H9 (cell line): Measurements from ENCODE around the gene ROBO1. TPM values are rescaled to one million over a fixed set of nuclear protein-coding genes. Genes with fewer than 3 reads are reported as not detected.

Experiments
- DNase-seq: peaks from one replicate; pipeline ENCODE4 v3.0.0-alpha.2; 2017
- H2AFZ ChIP-seq: one replicate; pipeline ENCODE4 v1.6.1; 2013; ENCODE audit warnings: mild to moderate bottlenecking, low read length, control low read depth, moderate library complexity
- H2AK5ac ChIP-seq: 2 replicates; pipeline ENCODE4 v1.6.1; 2013; ENCODE audit warnings: low read length, control low read depth, mixed read lengths; ENCODE audit not compliant: insufficient read length
- H2BK120ac ChIP-seq: one replicate; pipeline ENCODE4 v1.6.1; 2013; ENCODE audit warnings: low read depth, mild to moderate bottlenecking, low read length, control low read depth, inconsistent platforms; ENCODE audit not compliant: poor library complexity, severe bottlenecking
- H2BK12ac ChIP-seq: 2 replicates; pipeline ENCODE4 v1.6.1; 2013; ENCODE audit warnings: low read length, control low read depth, mixed read lengths, low read depth; ENCODE audit not compliant: insufficient read length
- H2BK15ac ChIP-seq: 2 replicates; pipeline ENCODE4 v1.6.1; 2013; ENCODE audit warnings: low read depth, low read length, control low read depth
- H2BK20ac ChIP-seq: one replicate; pipeline ENCODE4 v1.6.1; 2013; ENCODE audit warnings: low read depth, mild to moderate bottlenecking, low read length, control low read depth, inconsistent platforms; ENCODE audit not compliant: poor library complexity, severe bottlenecking
- H2BK5ac ChIP-seq: 2 replicates; pipeline ENCODE4 v1.6.1; 2013; ENCODE audit warnings: low read length, control low read depth, mixed read lengths; ENCODE audit not compliant: insufficient read length
- H3K14ac ChIP-seq: 2 replicates; pipeline ENCODE4 v1.6.1; 2013; ENCODE audit warnings: low read length, control low read depth; ENCODE audit not compliant: insufficient read depth
- H3K18ac ChIP-seq: 2 replicates; pipeline ENCODE4 v1.6.1; 2013; ENCODE audit warnings: low read depth, mild to moderate bottlenecking, mixed read lengths, low read length, control low read depth; ENCODE audit not compliant: insufficient read length
- H3K23ac ChIP-seq: 2 replicates; pipeline ENCODE4 v1.6.1; 2013; ENCODE audit warnings: low read length, control low read depth, mixed read lengths, low read depth; ENCODE audit not compliant: insufficient read length
- H3K23me2 ChIP-seq: 2 replicates; pipeline ENCODE4 v1.6.1; 2013; ENCODE audit warnings: low read depth, mild to moderate bottlenecking, mixed read lengths, low read length, control low read depth; ENCODE audit not compliant: insufficient read length, poor library complexity, severe bottlenecking
- H3K27ac ChIP-seq: 2 replicates; pipeline ENCODE4 v1.5.1; 2013; ENCODE audit warnings: low read length, control low read depth, mixed read lengths, low read depth; ENCODE audit not compliant: insufficient read length
- H3K27me3 ChIP-seq: 2 replicates; pipeline ENCODE4 v1.6.1; 2013; ENCODE audit warnings: low read length, control low read depth, inconsistent platforms; ENCODE audit not compliant: insufficient read depth
- H3K4ac ChIP-seq: 2 replicates; pipeline ENCODE4 v1.6.1; 2013; ENCODE audit warnings: low read depth, mild to moderate bottlenecking, control low read depth, inconsistent platforms, low read length, moderate library complexity
- H3K4me1 ChIP-seq: 2 replicates; pipeline ENCODE4 v1.6.1; 2013; ENCODE audit warnings: low read length, control low read depth, inconsistent platforms; ENCODE audit not compliant: insufficient read depth
- H3K4me2 ChIP-seq: 2 replicates; pipeline ENCODE4 v1.6.1; 2013; ENCODE audit warnings: low read length, control low read depth, mixed read lengths; ENCODE audit not compliant: insufficient read length, insufficient read depth
- H3K56ac ChIP-seq: 2 replicates; pipeline ENCODE4 v1.6.1; 2013; ENCODE audit warnings: low read depth, mild to moderate bottlenecking, mixed read lengths, low read length, control low read depth; ENCODE audit not compliant: insufficient read length
- H3K79me1 ChIP-seq: 2 replicates; pipeline ENCODE4 v1.6.1; 2013; ENCODE audit warnings: low read depth, mild to moderate bottlenecking, moderate library complexity, low read length, control low read depth, inconsistent platforms; ENCODE audit not compliant: insufficient read depth, poor library complexity, severe bottlenecking
- H3K79me2 ChIP-seq: 2 replicates; pipeline ENCODE4 v1.6.1; 2013; ENCODE audit warnings: low read length, control low read depth, inconsistent platforms; ENCODE audit not compliant: insufficient read depth
- H3K9ac ChIP-seq: 2 replicates; pipeline ENCODE4 v1.6.1; 2013; ENCODE audit warnings: low read length, control low read depth, mixed read lengths; ENCODE audit not compliant: insufficient read length; ENCODE audit errors: extremely low read depth
- H3K9me3 ChIP-seq: one replicate; pipeline ENCODE4 v1.6.1; 2013; ENCODE audit warnings: low read depth, low read length, inconsistent platforms; ENCODE audit not compliant: control insufficient read depth
- H3T11ph ChIP-seq: one replicate; pipeline ENCODE4 v1.6.1; 2013; ENCODE audit warnings: mild to moderate bottlenecking, low read length, control low read depth, inconsistent platforms
- H4K20me1 ChIP-seq: one replicate; pipeline ENCODE4 v1.6.1; 2013; ENCODE audit not compliant: control insufficient read depth, insufficient read length, insufficient read depth
- H4K5ac ChIP-seq: 2 replicates; pipeline ENCODE4 v1.6.1; 2013; ENCODE audit warnings: low read depth, mild to moderate bottlenecking, mixed read lengths, low read length, control low read depth; ENCODE audit not compliant: insufficient read length
- H4K8ac ChIP-seq: replicated peaks from 2 replicates; pipeline ENCODE4 v1.6.1; 2013; ENCODE audit warnings: low read length, control low read depth, mixed read lengths, low read depth; ENCODE audit not compliant: insufficient read length
- H4K91ac ChIP-seq: 2 replicates; pipeline ENCODE4 v1.6.1; 2013; ENCODE audit warnings: low read depth, mild to moderate bottlenecking, moderate library complexity, mixed read lengths, low read length, control low read depth; ENCODE audit not compliant: insufficient read length
- H3K27ac Mint-ChIP-seq, 3 experiments: 2 replicates in 2 of 3; 3 replicates in 1 of 3; pipeline ENCODE4 v1.8.0; 2020 to 2021; ENCODE audit warnings: mixed read lengths in 3 of 3, mild to moderate bottlenecking in 1 of 3, moderate library complexity in 1 of 3
- H3K27me3 Mint-ChIP-seq: 2 replicates; pipeline ENCODE4 v1.8.0; 2021; ENCODE audit warnings: low read depth, mild to moderate bottlenecking, moderate library complexity, mixed read lengths
- H3K36me3 Mint-ChIP-seq, 3 experiments: 2 replicates in 2 of 3; 3 replicates in 1 of 3; pipeline ENCODE4 v1.8.0; 2020 to 2021; ENCODE audit warnings: low read depth in 3 of 3, mixed read lengths in 3 of 3; ENCODE audit not compliant: insufficient read depth in 1 of 3
- H3K4me1 Mint-ChIP-seq, 2 experiments: 2 replicates each; pipeline ENCODE4 v1.8.0; 2020; ENCODE audit warnings: mixed read lengths in 2 of 2
- H3K4me3 Mint-ChIP-seq, 2 experiments: 2 replicates in 1 of 2; 3 replicates in 1 of 2; pipeline ENCODE4 v1.8.0; 2020 to 2021; ENCODE audit warnings: mild to moderate bottlenecking in 2 of 2, mixed read lengths in 2 of 2, moderate library complexity in 1 of 2
- H3K9me3 Mint-ChIP-seq, 2 experiments: 2 replicates in 1 of 2; 3 replicates in 1 of 2; pipeline ENCODE4 v1.8.0; 2020; ENCODE audit warnings: mild to moderate bottlenecking in 2 of 2, mixed read lengths in 2 of 2, moderate library complexity in 1 of 2
- CTCF ChIP-seq: fragments of 200-600 bp; sonication (generic); conservative IDR thresholded peaks from 3 replicates; pipeline ENCODE4 v1.8.0; 2021; ENCODE audit warnings: antibody characterized with exemption, mild to moderate bottlenecking
- WGBS: extraction: QIAGEN DNeasy Blood & Tissue Kit; methylation state at CpG from one replicate; pipeline ENCODE4 v1.1.7; 2013; ENCODE audit warnings: missing lambda C conversion rate, low lambda C conversion rate, mixed read lengths; ENCODE audit not compliant: insufficient read length; ENCODE audit errors: extremely low coverage; 5-methylcytosine and 5-hydroxymethylcytosine counted together
- total RNA-seq: library from RNA; stranded (reverse); gene quantifications from 2 replicates; pipeline ENCODE4 v1.2.1, GENCODE V29; 2021

Gene ROBO1
- total RNA-seq, 1 experiment from 2014 or later = 62.7 TPM

- H3K23me2 ChIP-seq = no peaks in the 10 kb centered on the region
- no peaks in the 10 kb centered on the region for H3K9me3 ChIP-seq
- Mint-ChIP-seq H3K9me3 (no peaks in the 10 kb centered on the region), H3K27me3 (no peaks in the 10 kb centered on the region), H3K4me3 (no peak overlapping the region), H3K4me1 (no peaks in the 10 kb centered on the region), H3K27ac (no peak overlapping the region), H3K36me3 (no peaks in the 10 kb centered on the region)
- no peaks in the 10 kb centered on the region for H3K4me1 ChIP-seq
- no peak overlapping the region for H4K91ac ChIP-seq
- H3K23ac ChIP-seq = no peak overlapping the region
- H4K8ac ChIP-seq = no peak overlapping the region
- H3K27me3 ChIP-seq = no peaks in the 10 kb centered on the region
- H3K27ac ChIP-seq = no peak overlapping the region
- no peak overlapping the region for H2BK12ac ChIP-seq
- H3K14ac ChIP-seq = no peak overlapping the region
- H4K20me1 ChIP-seq = no peaks in the 10 kb centered on the region
- H2AK5ac ChIP-seq = no peak overlapping the region
- no peak for DNase-seq
- TF ChIP-seq CTCF = no peak
- H3K56ac ChIP-seq = no peak overlapping the region
- no CpG with 5 or more reads among the region's 1 CpG for WGBS
- H3K79me2 ChIP-seq = no peaks in the 10 kb centered on the region
- H3K79me1 ChIP-seq = no peaks in the 10 kb centered on the region
- H3T11ph ChIP-seq = no peak overlapping the region
- H2BK5ac ChIP-seq = no peak overlapping the region
- no peak overlapping the region for H3K18ac ChIP-seq
- H3K4me2 ChIP-seq = no peak overlapping the region
- no peak overlapping the region for H4K5ac ChIP-seq
- H2AFZ ChIP-seq = no peak overlapping the region
- no peak overlapping the region for H3K9ac ChIP-seq
- H3K4ac ChIP-seq = no peak overlapping the region
- no peak overlapping the region for H2BK15ac ChIP-seq
- H2BK120ac ChIP-seq = no peak overlapping the region
- no peak overlapping the region for H2BK20ac ChIP-seq
Measured at GRCh38 chr3:79412537-79412936, 355.3 kb downstream of the ROBO1 start.
